GM23338 (cell line): ENCODE measurements around the gene RSL1D1. TPM values are rescaled to one million over a fixed set of nuclear protein-coding genes. Genes with fewer than 3 reads are reported as not detected.

Experiments used
- ATAC-seq: fragments of 200-7000 bp; cut with Tn5 transposase; 3 replicates; pipeline ENCODE4 v1.9.1; 2020
- DNase-seq: peaks from one replicate; pipeline ENCODE4 v3.0.0-alpha.2; 2015; ENCODE audit warnings: low spot score
- H2AFZ ChIP-seq: fragments of 200-600 bp; sonication (generic); 2 replicates; pipeline ENCODE4 v1.8.0; 2016; ENCODE audit warnings: antibody characterized with exemption, mild to moderate bottlenecking, moderate library complexity
- H3F3A ChIP-seq: fragments of 200-600 bp; sonication (generic); replicated peaks from 2 replicates; pipeline ENCODE4 v1.8.0; 2017; ENCODE audit warnings: antibody characterized with exemption, mixed run types, low read depth
- H3K27ac ChIP-seq: fragments of 200-600 bp; sonication (generic); 2 replicates; pipeline ENCODE4 v1.6.1; 2016; ENCODE audit warnings: low read depth
- H3K27me3 ChIP-seq: fragments of 200-600 bp; sonication (generic); 2 replicates; pipeline ENCODE4 v1.8.0; 2016; ENCODE audit warnings: mild to moderate bottlenecking, mixed run types, moderate library complexity; ENCODE audit not compliant: insufficient read depth
- H3K36me3 ChIP-seq: fragments of 200-600 bp; sonication (generic); 2 replicates; pipeline ENCODE4 v1.8.0; 2016; ENCODE audit warnings: mild to moderate bottlenecking; ENCODE audit not compliant: insufficient read depth
- H3K4me1 ChIP-seq: fragments of 200-600 bp; sonication (generic); 2 replicates; pipeline ENCODE4 v1.8.0; 2016; ENCODE audit warnings: mild to moderate bottlenecking, moderate library complexity; ENCODE audit not compliant: insufficient read depth
- H3K4me2 ChIP-seq: fragments of 200-600 bp; sonication (generic); 2 replicates; pipeline ENCODE4 v1.7.1; 2017; ENCODE audit warnings: mixed run types
- H3K4me3 ChIP-seq: fragments of 200-600 bp; sonication (generic); 2 replicates; pipeline ENCODE4 v1.6.1; 2016; ENCODE audit warnings: mixed run types
- H3K79me2 ChIP-seq: fragments of 200-600 bp; sonication (generic); replicated peaks from 2 replicates; pipeline ENCODE4 v1.8.0; 2017; ENCODE audit warnings: mild to moderate bottlenecking; ENCODE audit not compliant: insufficient read depth
- H3K9me2 ChIP-seq: fragments of 200-600 bp; sonication (generic); 2 replicates; pipeline ENCODE4 v1.8.0; 2017; ENCODE audit not compliant: insufficient read depth
- H4K20me1 ChIP-seq: fragments of 200-600 bp; sonication (generic); replicated peaks from 2 replicates; pipeline ENCODE4 v1.8.0; 2017; ENCODE audit warnings: mild to moderate bottlenecking; ENCODE audit not compliant: insufficient read depth
- H3K27ac Mint-ChIP-seq: 2 replicates; pipeline ENCODE4 v1.8.0; 2020; ENCODE audit warnings: inconsistent platforms, mild to moderate bottlenecking, moderate library complexity, mixed read lengths
- H3K27me3 Mint-ChIP-seq: 3 replicates; pipeline ENCODE4 v1.8.0; 2022; ENCODE audit warnings: low read depth, mild to moderate bottlenecking, moderate library complexity, mixed read lengths, inconsistent platforms; ENCODE audit not compliant: insufficient read depth, poor library complexity
- H3K36me3 Mint-ChIP-seq: 3 replicates; pipeline ENCODE4 v1.8.0; 2021; ENCODE audit warnings: low read depth, mild to moderate bottlenecking, inconsistent platforms, moderate library complexity, mixed read lengths
- H3K4me1 Mint-ChIP-seq: 3 replicates; pipeline ENCODE4 v1.8.0; 2020; ENCODE audit warnings: mild to moderate bottlenecking, inconsistent platforms, mixed read lengths
- H3K4me3 Mint-ChIP-seq: 3 replicates; pipeline ENCODE4 v1.8.0; 2021; ENCODE audit warnings: moderate library complexity, mild to moderate bottlenecking, inconsistent platforms, mixed read lengths
- H3K9me3 Mint-ChIP-seq: 3 replicates; pipeline ENCODE4 v1.8.0; 2020; ENCODE audit warnings: moderate library complexity, mild to moderate bottlenecking, inconsistent platforms, mixed read lengths
- CREB1 ChIP-seq: fragments of 250-450 bp; sonication (Bioruptor Pico); IDR thresholded peaks from 2 replicates; pipeline ENCODE4 v1.5.0; 2020; ENCODE audit warnings: low read depth, mild to moderate bottlenecking, moderate library complexity
- CTCF ChIP-seq, 2 experiments: fragments of 200-600 bp in 1 of 2; sonication (generic) in 1 of 2; conservative IDR thresholded peaks; 2 replicates each; pipeline versions ENCODE4 v1.5.1 to v1.6.1; 2016 to 2017; ENCODE audit warnings: antibody characterized with exemption in 2 of 2, low read depth in 2 of 2, mild to moderate bottlenecking in 2 of 2, moderate library complexity in 1 of 2
- EZH2phosphoT487 ChIP-seq: fragments of 200-600 bp; sonication (generic); IDR thresholded peaks from one replicate; pipeline ENCODE4 v1.8.1; 2018; ENCODE audit warnings: antibody characterized with exemption; ENCODE audit not compliant: unreplicated experiment
- JUNB ChIP-seq: IDR thresholded peaks from one replicate; pipeline ENCODE4 v1.6.1; 2016; ENCODE audit warnings: antibody characterized with exemption; ENCODE audit not compliant: unreplicated experiment
- NANOG ChIP-seq: IDR thresholded peaks from 2 replicates; pipeline ENCODE4 v1.6.1; 2016; ENCODE audit warnings: antibody characterized with exemption, borderline replicate concordance
- POLR2AphosphoS5 ChIP-seq: IDR thresholded peaks from 2 replicates; pipeline ENCODE4 v1.6.1; 2016; ENCODE audit warnings: antibody characterized with exemption, low read depth
- STAT1 ChIP-seq: IDR thresholded peaks from one replicate; pipeline ENCODE4 v1.6.1; 2016; ENCODE audit warnings: antibody characterized with exemption; ENCODE audit not compliant: unreplicated experiment
- ZNF114 ChIP-seq: fragments of 250-450 bp; sonication (Bioruptor Pico); IDR thresholded peaks from 2 replicates; pipeline ENCODE4 v1.5.0; 2020; ENCODE audit warnings: mild to moderate bottlenecking, moderate library complexity
- polyA plus RNA-seq: library from polyadenylated mRNA; unstranded; fragments of >200 nt; fragmentation: Nextera tagmentation; extraction: Ambion mirVana; gene quantifications from 2 replicates; pipeline ENCODE4 v1.2.1, GENCODE V29; 2016
- total RNA-seq: library from RNA; depleted of rRNA; stranded (reverse); fragments of >200 nt; shearing (Covaris generic); gene quantifications from 2 replicates; pipeline ENCODE4 v1.2.3, GENCODE V29; 2014
- TF ChIP-seq, protein P1 (sequence below): fragments of 250-450 bp; sonication (Bioruptor Pico); IDR thresholded peaks from 2 replicates; pipeline ENCODE4 v1.5.0; 2020; ENCODE audit warnings: mild to moderate bottlenecking, moderate library complexity

RSL1D1 gene
- total and polyA plus RNA-seq, 2 experiments from 2014 or later, result 298 to 495 TPM

GRCh38 chr16:11893571-11893970 lies 42.2 kb upstream of the RSL1D1 start (continued):
- TF ChIP-seq, protein P1, sequence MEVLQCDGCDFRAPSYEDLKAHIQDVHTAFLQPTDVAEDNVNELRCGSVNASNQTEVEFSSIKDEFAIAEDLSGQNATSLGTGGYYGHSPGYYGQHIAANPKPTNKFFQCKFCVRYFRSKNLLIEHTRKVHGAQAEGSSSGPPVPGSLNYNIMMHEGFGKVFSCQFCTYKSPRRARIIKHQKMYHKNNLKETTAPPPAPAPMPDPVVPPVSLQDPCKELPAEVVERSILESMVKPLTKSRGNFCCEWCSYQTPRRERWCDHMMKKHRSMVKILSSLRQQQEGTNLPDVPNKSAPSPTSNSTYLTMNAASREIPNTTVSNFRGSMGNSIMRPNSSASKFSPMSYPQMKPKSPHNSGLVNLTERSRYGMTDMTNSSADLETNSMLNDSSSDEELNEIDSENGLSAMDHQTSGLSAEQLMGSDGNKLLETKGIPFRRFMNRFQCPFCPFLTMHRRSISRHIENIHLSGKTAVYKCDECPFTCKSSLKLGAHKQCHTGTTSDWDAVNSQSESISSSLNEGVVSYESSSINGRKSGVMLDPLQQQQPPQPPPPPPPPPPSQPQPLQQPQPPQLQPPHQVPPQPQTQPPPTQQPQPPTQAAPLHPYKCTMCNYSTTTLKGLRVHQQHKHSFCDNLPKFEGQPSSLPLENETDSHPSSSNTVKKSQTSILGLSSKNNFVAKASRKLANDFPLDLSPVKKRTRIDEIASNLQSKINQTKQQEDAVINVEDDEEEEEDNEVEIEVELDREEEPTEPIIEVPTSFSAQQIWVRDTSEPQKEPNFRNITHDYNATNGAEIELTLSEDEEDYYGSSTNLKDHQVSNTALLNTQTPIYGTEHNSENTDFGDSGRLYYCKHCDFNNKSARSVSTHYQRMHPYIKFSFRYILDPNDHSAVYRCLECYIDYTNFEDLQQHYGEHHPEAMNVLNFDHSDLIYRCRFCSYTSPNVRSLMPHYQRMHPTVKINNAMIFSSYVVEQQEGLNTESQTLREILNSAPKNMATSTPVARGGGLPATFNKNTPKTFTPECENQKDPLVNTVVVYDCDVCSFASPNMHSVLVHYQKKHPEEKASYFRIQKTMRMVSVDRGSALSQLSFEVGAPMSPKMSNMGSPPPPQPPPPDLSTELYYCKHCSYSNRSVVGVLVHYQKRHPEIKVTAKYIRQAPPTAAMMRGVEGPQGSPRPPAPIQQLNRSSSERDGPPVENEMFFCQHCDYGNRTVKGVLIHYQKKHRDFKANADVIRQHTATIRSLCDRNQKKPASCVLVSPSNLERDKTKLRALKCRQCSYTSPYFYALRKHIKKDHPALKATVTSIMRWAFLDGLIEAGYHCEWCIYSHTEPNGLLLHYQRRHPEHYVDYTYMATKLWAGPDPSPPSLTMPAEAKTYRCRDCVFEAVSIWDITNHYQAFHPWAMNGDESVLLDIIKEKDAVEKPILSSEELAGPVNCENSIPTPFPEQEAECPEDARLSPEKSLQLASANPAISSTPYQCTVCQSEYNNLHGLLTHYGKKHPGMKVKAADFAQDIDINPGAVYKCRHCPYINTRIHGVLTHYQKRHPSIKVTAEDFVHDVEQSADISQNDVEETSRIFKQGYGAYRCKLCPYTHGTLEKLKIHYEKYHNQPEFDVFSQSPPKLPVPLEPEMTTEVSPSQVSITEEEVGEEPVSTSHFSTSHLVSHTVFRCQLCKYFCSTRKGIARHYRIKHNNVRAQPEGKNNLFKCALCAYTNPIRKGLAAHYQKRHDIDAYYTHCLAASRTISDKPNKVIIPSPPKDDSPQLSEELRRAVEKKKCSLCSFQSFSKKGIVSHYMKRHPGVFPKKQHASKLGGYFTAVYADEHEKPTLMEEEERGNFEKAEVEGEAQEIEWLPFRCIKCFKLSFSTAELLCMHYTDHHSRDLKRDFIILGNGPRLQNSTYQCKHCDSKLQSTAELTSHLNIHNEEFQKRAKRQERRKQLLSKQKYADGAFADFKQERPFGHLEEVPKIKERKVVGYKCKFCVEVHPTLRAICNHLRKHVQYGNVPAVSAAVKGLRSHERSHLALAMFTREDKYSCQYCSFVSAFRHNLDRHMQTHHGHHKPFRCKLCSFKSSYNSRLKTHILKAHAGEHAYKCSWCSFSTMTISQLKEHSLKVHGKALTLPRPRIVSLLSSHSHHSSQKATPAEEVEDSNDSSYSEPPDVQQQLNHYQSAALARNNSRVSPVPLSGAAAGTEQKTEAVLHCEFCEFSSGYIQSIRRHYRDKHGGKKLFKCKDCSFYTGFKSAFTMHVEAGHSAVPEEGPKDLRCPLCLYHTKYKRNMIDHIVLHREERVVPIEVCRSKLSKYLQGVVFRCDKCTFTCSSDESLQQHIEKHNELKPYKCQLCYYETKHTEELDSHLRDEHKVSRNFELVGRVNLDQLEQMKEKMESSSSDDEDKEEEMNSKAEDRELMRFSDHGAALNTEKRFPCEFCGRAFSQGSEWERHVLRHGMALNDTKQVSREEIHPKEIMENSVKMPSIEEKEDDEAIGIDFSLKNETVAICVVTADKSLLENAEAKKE (CRISPR knock-in tag), result no peak
- no peak for TF ChIP-seq CREB1 (CRISPR knock-in tag)

DNA sequence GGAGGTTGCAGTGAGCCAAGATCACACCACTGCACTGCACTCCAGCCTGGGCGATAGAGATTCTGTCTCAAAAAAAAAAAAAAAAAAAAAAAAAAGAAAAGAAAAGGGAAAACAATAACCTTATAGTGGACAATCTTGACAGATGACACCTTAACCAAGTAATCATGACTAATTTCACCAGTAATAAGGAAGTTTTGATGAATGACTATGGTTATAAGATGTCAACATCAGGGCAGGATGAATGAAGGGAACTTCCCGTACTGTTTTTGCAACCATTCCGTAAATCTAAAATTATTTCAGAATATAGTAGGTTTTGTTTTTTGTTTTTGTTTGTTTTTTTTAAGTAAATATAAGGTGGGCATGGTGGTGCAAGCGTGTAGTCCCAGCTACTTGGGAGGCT lies 41.4 kb upstream of the RSL1D1 start:
- Histone ChIP-seq H3K36me3 (peaks cover 52% of the 10 kb centered on the region), H3K9me2 (no peaks in the 10 kb centered on the region), H4K20me1 (peaks cover 26% of the 10 kb centered on the region; the same call in 1 of the 2 replicates), H3K4me1 (no peaks in the 10 kb centered on the region), H3K27me3 (no peaks in the 10 kb centered on the region), H3K27ac (no peak overlapping the region), H3K4me3 (no peak overlapping the region), H3K4me2 (no peak overlapping the region), H3F3A (0 out of 2 replicates have a peak, but pooled peaks cover 3% of the 10 kb centered on the region), H2AFZ (no peak overlapping the region), H3K79me2 (peaks cover 31% of the 10 kb centered on the region)
- Mint-ChIP-seq H3K27ac (no peak overlapping the region), H3K9me3 (no peaks in the 10 kb centered on the region), H3K27me3 (no peaks in the 10 kb centered on the region), H3K36me3 (peaks cover 78% of the 10 kb centered on the region), H3K4me3 (no peak overlapping the region), H3K4me1 (no peaks in the 10 kb centered on the region)
- DNase-seq, result no peak
- ATAC-seq, result no peak
- TF ChIP-seq, protein P1 (CRISPR knock-in tag), result no peak
- no peak for TF ChIP-seq NANOG
- TF ChIP-seq JUNB, result no peak
- no peak for TF ChIP-seq CTCF (conservative IDR thresholded peaks at IDR 0.05; ENCODE audit: low read depth in 2 of 2)
- TF ChIP-seq POLR2AphosphoS5, result no peak
- no peak for TF ChIP-seq STAT1
- no peak for TF ChIP-seq ZNF114 (CRISPR knock-in tag)
- no peak for TF ChIP-seq EZH2phosphoT487
